Endothelial cell of umbilical vein (primary cell): ENCODE results near the gene AGMAT. TPM values are rescaled to one million over a fixed set of nuclear protein-coding genes. Genes with fewer than 3 reads are reported as not detected.

Experiments used
- BruUV-seq: library from RNA; stranded (reverse); fragments of 400-500 nt; replicated peaks from 2 replicates; lab custom pipeline; 2021; lab: Mats Ljungman, UMichigan
- CTCF ChIA-PET: fragments of 300-600, 350-600 bp; sonication (Branson Sonifier 250); formaldehyde crosslinking; loops from one replicate; lab custom pipeline; 2021; ENCODE audit warnings: antibody characterized with exemption, inconsistent platforms; lab: Charles Lee
- POLR2A ChIA-PET: fragments of 300-600, 350-600 bp; sonication (Branson Sonifier 250); formaldehyde crosslinking; loops from one replicate; lab custom pipeline; 2021; ENCODE audit warnings: antibody characterized with exemption, inconsistent platforms; lab: Charles Lee
- DNase-seq: peaks from one replicate; pipeline ENCODE4 v3.0.0-alpha.2; 2011; ENCODE audit warnings: low read depth, low spot score
- FAIRE-seq: peaks from 2 replicates; lab custom pipeline; 2011; peaks lifted over from hg19 to GRCh38; lab: Jason Lieb, UNC
- H2AFZ ChIP-seq: 2 replicates; pipeline ENCODE4 v1.6.0; 2012; ENCODE audit warnings: low read depth, low read length, control low read depth, inconsistent platforms
- H3K27ac ChIP-seq: 2 replicates; pipeline ENCODE4 v1.5.1; 2011; ENCODE audit warnings: low read depth, mild to moderate bottlenecking, control low read depth, low read length, moderate library complexity; ENCODE audit not compliant: insufficient read depth
- H3K27me3 ChIP-seq, 2 experiments: 2 replicates each; pipeline versions ENCODE4 v1.6.0 to v1.6.1; 2011; ENCODE audit warnings: low read length in 2 of 2, mixed read lengths in 1 of 2; ENCODE audit not compliant: control insufficient read depth in 2 of 2, insufficient read depth in 2 of 2
- H3K36me3 ChIP-seq, 2 experiments: 2 replicates in 1 of 2; 3 replicates in 1 of 2; pipeline ENCODE4 v1.5.1; 2011; ENCODE audit warnings: low read length in 2 of 2, mild to moderate bottlenecking in 1 of 2, moderate library complexity in 1 of 2; ENCODE audit not compliant: control insufficient read depth in 2 of 2, insufficient read depth in 2 of 2; ENCODE audit errors: extremely low read depth in 1 of 2
- H3K4me1 ChIP-seq: 3 replicates; pipeline ENCODE4 v1.5.1; 2011; ENCODE audit warnings: mild to moderate bottlenecking, low read length; ENCODE audit not compliant: control insufficient read depth, insufficient read depth; ENCODE audit errors: extremely low read depth
- H3K4me2 ChIP-seq: 2 replicates; pipeline ENCODE4 v1.6.1; 2011; ENCODE audit warnings: low read length, control low read depth, mixed read lengths; ENCODE audit not compliant: insufficient read depth
- H3K4me3 ChIP-seq, 3 experiments: fragments of 200-600 bp in 1 of 3; sonication (generic), shearing (Covaris generic) in 1 of 3; replicated peaks in 1 of 3; 2 replicates each; pipeline ENCODE4 v1.5.1; 2011 to 2016; ENCODE audit warnings: control low read depth in 3 of 3, low read length in 3 of 3, mild to moderate bottlenecking in 2 of 3, inconsistent platforms in 1 of 3, low read depth in 1 of 3, moderate library complexity in 1 of 3; ENCODE audit not compliant: insufficient read depth in 1 of 3
- H3K79me2 ChIP-seq: 2 replicates; pipeline ENCODE4 v1.6.0; 2012; ENCODE audit warnings: low read length, inconsistent platforms; ENCODE audit not compliant: control insufficient read depth, insufficient read depth
- H3K9ac ChIP-seq: replicated peaks from 2 replicates; pipeline ENCODE3; 2011; ENCODE audit warnings: low read length, control low read depth; ENCODE audit not compliant: insufficient read depth; ENCODE audit errors: extremely low read depth
- H3K9me1 ChIP-seq: replicated peaks from 3 replicates; pipeline ENCODE4 v1.6.0; 2011; ENCODE audit warnings: mild to moderate bottlenecking, low read length; ENCODE audit not compliant: control insufficient read depth, insufficient read depth; ENCODE audit errors: extremely low read depth
- H3K9me3 ChIP-seq: replicated peaks from 2 replicates; pipeline ENCODE4 v1.5.1; 2012; ENCODE audit warnings: low read length, inconsistent platforms; ENCODE audit not compliant: control insufficient read depth, insufficient read depth
- H4K20me1 ChIP-seq: replicated peaks from 2 replicates; pipeline ENCODE3; 2011; ENCODE audit warnings: mild to moderate bottlenecking, low read length; ENCODE audit not compliant: control insufficient read depth, insufficient read depth; ENCODE audit errors: extremely low read depth
- EZH2 ChIP-seq: IDR thresholded peaks from 2 replicates; pipeline ENCODE4 v1.6.1; 2012; ENCODE audit warnings: borderline replicate concordance, low read depth, mild to moderate bottlenecking, moderate library complexity, low read length, inconsistent platforms; ENCODE audit not compliant: severe bottlenecking
- FOS ChIP-seq: IDR thresholded peaks from 2 replicates; pipeline ENCODE4 v1.6.1; 2011; ENCODE audit warnings: mild to moderate bottlenecking, low read length, moderate library complexity, borderline replicate concordance; ENCODE audit not compliant: insufficient read depth
- GATA2 ChIP-seq: IDR thresholded peaks from 2 replicates; pipeline ENCODE4 v1.7.0; 2011; ENCODE audit warnings: low read depth, mild to moderate bottlenecking, moderate library complexity, mixed read lengths, low read length; ENCODE audit not compliant: insufficient read length, insufficient read depth
- MYC ChIP-seq: IDR thresholded peaks from one replicate; pipeline ENCODE4 v1.6.1; 2011; ENCODE audit warnings: mild to moderate bottlenecking, low read depth, low read length
- POLR2AphosphoS5 ChIP-seq: IDR thresholded peaks from 2 replicates; pipeline ENCODE4 v1.6.1; 2012; ENCODE audit warnings: low read depth, mild to moderate bottlenecking, control low read depth, low read length, moderate library complexity; ENCODE audit not compliant: insufficient read depth
- dilution Hi-C: fragments of 300-500 bp; cut with MboI; formaldehyde crosslinking; loops from one replicate; pipeline ENCODE4 v1.15.0; 2019; ENCODE audit warnings: low sequenced_read_pairs; ENCODE audit not compliant: extremely low pct_ligation_motif_present
- intact Hi-C: fragments of 100-400 bp; cut with micrococcal nuclease; formaldehyde crosslinking; loops from one replicate; pipeline ENCODE4 v1.10.0; 2022
- polyA plus RNA-seq, 4 experiments: library from polyadenylated mRNA; depleted of rRNA in 3 of 4; stranded (reverse) in 3 of 4; unstranded in 1 of 4; fragments of >200 nt; gene quantifications; 2 replicates each; pipeline versions ENCODE4 v1.2.1 to v1.2.3, GENCODE V29; 2011 to 2012; ENCODE audit warnings: missing spikeins in 1 of 4
- total RNA-seq: library from RNA; stranded (reverse); gene quantifications from 2 replicates; pipeline ENCODE4 v1.2.3, GENCODE V29; 2021
- TF ChIP-seq, protein P1 (sequence below): IDR thresholded peaks from 2 replicates; pipeline ENCODE4 v1.6.1; 2011; ENCODE audit not compliant: insufficient read depth, insufficient read length
- TF ChIP-seq, protein P2 (sequence below), 2 donors: IDR thresholded peaks; 1 replicate in 1 of 2; 2 replicates in 1 of 2; pipeline ENCODE4 v1.5.1; 2011; ENCODE audit warnings: low read length in 2 of 2, mild to moderate bottlenecking in 2 of 2, moderate library complexity in 2 of 2, control low read depth in 1 of 2, inconsistent platforms in 1 of 2, low read depth in 1 of 2; ENCODE audit not compliant: insufficient read depth in 1 of 2; ENCODE audit errors: extremely low read depth in 1 of 2

The AGMAT gene
- total and polyA plus RNA-seq, 2 donors (not counting 3 experiments of a cell fraction or from before 2014, with no cell fraction given): 0.39 to 1.9 TPM

DNA sequence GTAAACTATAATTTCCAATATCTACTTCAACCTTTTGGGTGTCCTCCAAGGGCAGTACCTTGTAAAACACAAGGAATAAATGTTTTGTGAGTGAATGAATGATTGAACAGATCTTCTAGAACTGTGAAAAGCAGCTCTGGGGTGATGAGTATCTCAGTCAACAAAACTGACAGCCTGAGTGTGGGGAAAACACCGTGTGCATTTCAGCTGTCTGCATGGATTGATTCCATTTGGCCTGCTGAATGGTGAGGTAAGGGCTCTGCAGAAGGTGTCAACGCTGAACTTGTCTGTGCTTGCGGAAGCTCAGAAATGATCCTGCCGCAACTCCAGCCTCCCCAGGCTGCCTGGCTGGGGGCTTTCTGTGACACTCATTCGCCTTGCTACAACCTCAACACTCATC is 7.4 kb upstream of the AGMAT start:
- no peak for TF ChIP-seq GATA2
- TF ChIP-seq POLR2AphosphoS5: no peak
- Histone ChIP-seq H3K36me3 (no peaks in the 10 kb centered on the region), H3K4me2 (no peak overlapping the region), H3K27ac (no peak overlapping the region), H3K4me1 (no peaks in the 10 kb centered on the region), H3K9ac (no peak overlapping the region), H2AFZ (no peak overlapping the region), H3K9me3 (no peaks in the 10 kb centered on the region), H3K9me1 (no peaks in the 10 kb centered on the region), H3K4me3 (no peak overlapping the region), H4K20me1 (no peaks in the 10 kb centered on the region), H3K27me3 (peaks cover under 1 to 8% of the 10 kb centered on the region in 2 experiments), H3K79me2 (no peaks in the 10 kb centered on the region)
- POLR2A ChIA-PET: no interaction called here
- FAIRE-seq (no peak), DNase-seq (no peak)
- dilution Hi-C loops (no loop called here), intact Hi-C loops (no loop called here)
- CTCF ChIA-PET: interaction anchor here (1.2 to 1.5 kb wide), 2 partner anchors 11 kb away, joined by 4 to 7 read pairs; no protein-coding TSS in a partner anchor
- BruUV-seq: no TSS peak

DNA sequence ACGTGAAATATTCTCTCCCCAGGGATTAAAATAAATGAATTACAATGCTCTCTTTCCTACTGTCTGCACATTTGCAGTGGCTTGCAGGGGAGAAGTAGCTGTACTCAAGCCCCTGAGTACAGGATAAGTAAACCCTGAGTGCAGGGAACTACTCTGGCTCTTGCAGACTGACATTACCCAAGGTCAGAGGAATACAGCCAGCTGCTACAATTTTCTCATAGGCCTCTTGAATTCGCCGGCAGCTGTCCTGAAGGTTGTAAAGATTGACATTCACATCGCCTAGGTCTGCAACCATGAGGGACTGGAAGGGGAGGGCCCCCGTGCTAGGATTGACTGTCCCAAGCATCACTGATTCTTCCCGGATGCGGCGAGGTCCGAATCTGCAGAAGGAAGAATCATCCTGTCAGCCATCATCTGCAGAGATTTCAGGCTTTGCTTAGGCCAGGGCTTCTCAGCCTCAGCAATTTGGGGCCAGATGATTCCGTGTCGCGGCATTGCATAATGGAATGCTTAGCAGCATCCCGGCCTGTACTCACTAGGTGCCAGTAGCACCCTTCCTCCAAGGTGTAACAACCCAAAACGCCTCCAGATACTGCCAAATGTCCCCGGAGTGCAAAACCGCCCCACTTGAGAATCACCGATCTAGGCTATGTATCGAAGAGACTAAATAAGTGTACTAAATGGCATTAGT is 1.7 kb downstream of the AGMAT start:
- BruUV-seq: no TSS peak
- POLR2A ChIA-PET: no interaction called here
- no peak for FAIRE-seq

More for the DNA sequence above, 1.7 kb downstream of the AGMAT start:
- no peaks in the 10 kb centered on the region for H3K27me3 ChIP-seq
- no peak overlapping the region for H3K27ac ChIP-seq
- CTCF ChIA-PET: no interaction called here
- H3K4me1 ChIP-seq: peaks cover 3% of the 10 kb centered on the region
- intact Hi-C loops: no loop called here
- no peak for DNase-seq
- no peak overlapping the region for H2AFZ ChIP-seq
- H3K4me3 ChIP-seq: no peak overlapping the region
- H3K9ac ChIP-seq: no peak overlapping the region
- H3K36me3 ChIP-seq: no peaks in the 10 kb centered on the region
- dilution Hi-C loops: no loop called here
- no peaks in the 10 kb centered on the region for H3K9me1 ChIP-seq
- H3K79me2 ChIP-seq: no peaks in the 10 kb centered on the region
- no peaks in the 10 kb centered on the region for H4K20me1 ChIP-seq
- TF ChIP-seq, protein P1, sequence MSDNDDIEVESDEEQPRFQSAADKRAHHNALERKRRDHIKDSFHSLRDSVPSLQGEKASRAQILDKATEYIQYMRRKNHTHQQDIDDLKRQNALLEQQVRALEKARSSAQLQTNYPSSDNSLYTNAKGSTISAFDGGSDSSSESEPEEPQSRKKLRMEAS: no peak
- TF ChIP-seq, protein P2, sequence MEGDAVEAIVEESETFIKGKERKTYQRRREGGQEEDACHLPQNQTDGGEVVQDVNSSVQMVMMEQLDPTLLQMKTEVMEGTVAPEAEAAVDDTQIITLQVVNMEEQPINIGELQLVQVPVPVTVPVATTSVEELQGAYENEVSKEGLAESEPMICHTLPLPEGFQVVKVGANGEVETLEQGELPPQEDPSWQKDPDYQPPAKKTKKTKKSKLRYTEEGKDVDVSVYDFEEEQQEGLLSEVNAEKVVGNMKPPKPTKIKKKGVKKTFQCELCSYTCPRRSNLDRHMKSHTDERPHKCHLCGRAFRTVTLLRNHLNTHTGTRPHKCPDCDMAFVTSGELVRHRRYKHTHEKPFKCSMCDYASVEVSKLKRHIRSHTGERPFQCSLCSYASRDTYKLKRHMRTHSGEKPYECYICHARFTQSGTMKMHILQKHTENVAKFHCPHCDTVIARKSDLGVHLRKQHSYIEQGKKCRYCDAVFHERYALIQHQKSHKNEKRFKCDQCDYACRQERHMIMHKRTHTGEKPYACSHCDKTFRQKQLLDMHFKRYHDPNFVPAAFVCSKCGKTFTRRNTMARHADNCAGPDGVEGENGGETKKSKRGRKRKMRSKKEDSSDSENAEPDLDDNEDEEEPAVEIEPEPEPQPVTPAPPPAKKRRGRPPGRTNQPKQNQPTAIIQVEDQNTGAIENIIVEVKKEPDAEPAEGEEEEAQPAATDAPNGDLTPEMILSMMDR (IDR thresholded peaks at IDR 0.05; ENCODE audit: extremely low read depth in 1 of 2, insufficient read depth in 1 of 2, low read depth in 1 of 2, low read length in 2 of 2): no peak
- no peak for TF ChIP-seq GATA2
- TF ChIP-seq MYC: no peak
- TF ChIP-seq EZH2: no peak
- TF ChIP-seq FOS: no peak
- H3K4me2 ChIP-seq: no peak overlapping the region
- H3K9me3 ChIP-seq: no peaks in the 10 kb centered on the region
